H1 (cell line): ENCODE data around the gene RNF44. TPM values are rescaled to one million over a fixed set of nuclear protein-coding genes. Genes with fewer than 3 reads are reported as not detected.

Experiments
- CTCF ChIA-PET: fragments of 300-600 bp; sonication (Branson Sonifier 250); formaldehyde crosslinking; loops from one replicate; lab custom pipeline; 2021; ENCODE audit not compliant: partially characterized antibody; lab: Charles Lee
- POLR2A ChIA-PET: fragments of 300-600 bp; sonication (Branson Sonifier 250); formaldehyde crosslinking; loops from one replicate; lab custom pipeline; 2021; ENCODE audit warnings: inconsistent platforms; ENCODE audit not compliant: partially characterized antibody; lab: Charles Lee
- DNase-seq, 2 experiments: peaks; one replicate each; pipeline versions ENCODE4 v3.0.0 to v3.0.0-alpha.2; 2010 to 2022; ENCODE audit warnings: low spot score in 2 of 2, low read depth in 1 of 2, mixed read lengths in 1 of 2
- FAIRE-seq: peaks from 2 replicates; lab custom pipeline; 2011; peaks lifted over from hg19 to GRCh38; lab: Jason Lieb, UNC
- H2AFZ ChIP-seq: 2 replicates; pipeline ENCODE4 v1.8.1; 2012; ENCODE audit warnings: low read length, inconsistent platforms
- H2AK5ac ChIP-seq: 2 replicates; pipeline ENCODE4 v1.6.1; 2013; ENCODE audit warnings: low read depth, low read length
- H2BK120ac ChIP-seq: replicated peaks from 2 replicates; pipeline ENCODE3; 2013; ENCODE audit warnings: low read depth, low read length, inconsistent platforms
- H2BK12ac ChIP-seq: 2 replicates; pipeline ENCODE4 v1.6.1; 2013; ENCODE audit warnings: low read depth, low read length
- H2BK15ac ChIP-seq: 2 replicates; pipeline ENCODE4 v1.6.1; 2013; ENCODE audit warnings: low read length
- H2BK20ac ChIP-seq: 2 replicates; pipeline ENCODE4 v1.6.1; 2013; ENCODE audit warnings: low read length
- H2BK5ac ChIP-seq: 2 replicates; pipeline ENCODE4 v1.6.1; 2013; ENCODE audit warnings: low read depth, low read length
- H3K14ac ChIP-seq: 2 replicates; pipeline ENCODE4 v1.6.1; 2013; ENCODE audit warnings: inconsistent platforms; ENCODE audit not compliant: insufficient read length
- H3K18ac ChIP-seq: 2 replicates; pipeline ENCODE4 v1.6.1; 2013; ENCODE audit warnings: low read length; ENCODE audit errors: extremely low read depth
- H3K23ac ChIP-seq: 2 replicates; pipeline ENCODE4 v1.6.1; 2013; ENCODE audit warnings: inconsistent platforms; ENCODE audit not compliant: insufficient read length
- H3K23me2 ChIP-seq: 2 replicates; pipeline ENCODE4 v1.6.1; 2013; ENCODE audit warnings: low read depth, low read length
- H3K27ac ChIP-seq: 2 replicates; pipeline ENCODE4 v1.6.1; 2011; ENCODE audit warnings: low read depth, low read length, inconsistent platforms
- H3K27me3 ChIP-seq, 4 experiments: replicated peaks in 1 of 4; 1 replicate in 1 of 4; 2 replicates in 3 of 4; pipeline versions ENCODE4 v1.6.1 to v1.8.1; 2011 to 2013; ENCODE audit warnings: low read length in 3 of 4, mild to moderate bottlenecking in 3 of 4, inconsistent platforms in 2 of 4, mixed read lengths in 2 of 4, moderate library complexity in 1 of 4; ENCODE audit not compliant: control insufficient read depth in 3 of 4, insufficient read depth in 3 of 4; ENCODE audit errors: extremely low read depth in 1 of 4
- H3K36me3 ChIP-seq, 4 experiments: 2 replicates each; pipeline versions ENCODE4 v1.6.1 to v1.8.1; 2011 to 2013; ENCODE audit warnings: mild to moderate bottlenecking in 4 of 4, low read length in 3 of 4, moderate library complexity in 2 of 4, control low read depth in 1 of 4, inconsistent platforms in 1 of 4; ENCODE audit not compliant: insufficient read depth in 4 of 4, control insufficient read depth in 2 of 4
- H3K4ac ChIP-seq: replicated peaks from 2 replicates; pipeline ENCODE3; 2013; ENCODE audit warnings: low read length, low read depth, mixed read lengths, inconsistent platforms; ENCODE audit not compliant: insufficient read length
- H3K4me1 ChIP-seq, 4 experiments: replicated peaks in 1 of 4; 1 replicate in 1 of 4; 2 replicates in 3 of 4; pipeline versions ENCODE4 v1.6.1 to v1.8.1; 2011 to 2013; ENCODE audit warnings: low read length in 3 of 4, inconsistent platforms in 2 of 4, mixed read lengths in 1 of 4; ENCODE audit not compliant: insufficient read depth in 4 of 4, control insufficient read depth in 3 of 4
- H3K4me2 ChIP-seq, 2 experiments: 2 replicates each; pipeline versions ENCODE4 v1.6.1 to v1.8.1; 2011 to 2013; ENCODE audit warnings: low read depth in 2 of 2, low read length in 2 of 2, control low read depth in 1 of 2, inconsistent platforms in 1 of 2, mild to moderate bottlenecking in 1 of 2; ENCODE audit not compliant: insufficient read depth in 1 of 2
- H3K4me3 ChIP-seq, 4 experiments: fragments of 200-600, 300-600 bp in 1 of 4; sonication (generic), shearing (Covaris generic), sonication (Bioruptor Twin) in 1 of 4; 2 replicates each; pipeline versions ENCODE4 v1.5.1 to v1.8.1; 2011 to 2016; ENCODE audit warnings: low read length in 4 of 4, low read depth in 3 of 4, control low read depth in 2 of 4, inconsistent platforms in 2 of 4, mild to moderate bottlenecking in 2 of 4, mixed read lengths in 1 of 4, moderate library complexity in 1 of 4; ENCODE audit not compliant: insufficient read depth in 2 of 4; ENCODE audit errors: extremely low read depth in 1 of 4
- H3K56ac ChIP-seq: replicated peaks from 2 replicates; pipeline ENCODE3; 2013; ENCODE audit warnings: low read depth, mild to moderate bottlenecking, mixed read lengths, low read length, inconsistent platforms; ENCODE audit not compliant: insufficient read length
- H3K79me1 ChIP-seq: 2 replicates; pipeline ENCODE4 v1.6.1; 2013; ENCODE audit warnings: low read depth, low read length, control low read depth
- H3K79me2 ChIP-seq, 2 experiments: 2 replicates each; pipeline versions ENCODE4 v1.6.1 to v1.8.1; 2012 to 2013; ENCODE audit warnings: low read length in 2 of 2, mild to moderate bottlenecking in 2 of 2, inconsistent platforms in 1 of 2; ENCODE audit not compliant: insufficient read depth in 2 of 2, control insufficient read depth in 1 of 2
- H3K9ac ChIP-seq, 4 experiments: replicated peaks in 1 of 4; 1 replicate in 1 of 4; 2 replicates in 3 of 4; pipeline versions ENCODE4 v1.6.1 to v1.8.1; 2011 to 2013; ENCODE audit warnings: low read depth in 3 of 4, low read length in 3 of 4, control low read depth in 2 of 4, mild to moderate bottlenecking in 2 of 4, moderate library complexity in 2 of 4, inconsistent platforms in 1 of 4; ENCODE audit errors: extremely low read depth in 1 of 4
- H3K9me3 ChIP-seq, 2 experiments: 2 replicates each; pipeline versions ENCODE4 v1.6.1 to v1.8.1; 2012 to 2013; ENCODE audit warnings: mild to moderate bottlenecking in 2 of 2, moderate library complexity in 2 of 2, control low read depth in 1 of 2, inconsistent platforms in 1 of 2, low read depth in 1 of 2, low read length in 1 of 2, mixed read lengths in 1 of 2; ENCODE audit not compliant: insufficient read depth in 2 of 2
- H4K20me1 ChIP-seq, 2 experiments: replicated peaks in 1 of 2; 2 replicates each; pipeline versions ENCODE3 to v1.8.1; 2011 to 2013; ENCODE audit warnings: inconsistent platforms in 2 of 2, low read length in 2 of 2, mild to moderate bottlenecking in 1 of 2; ENCODE audit not compliant: insufficient read depth in 2 of 2, control insufficient read depth in 1 of 2
- H4K5ac ChIP-seq: 2 replicates; pipeline ENCODE4 v1.6.1; 2013; ENCODE audit warnings: low read length, low read depth, mixed read lengths, inconsistent platforms; ENCODE audit not compliant: insufficient read length
- H4K8ac ChIP-seq: 2 replicates; pipeline ENCODE4 v1.8.0; 2013; ENCODE audit warnings: mild to moderate bottlenecking, moderate library complexity, low read length, inconsistent platforms; ENCODE audit not compliant: insufficient read depth; ENCODE audit errors: extremely low read depth
- H4K91ac ChIP-seq: replicated peaks from 2 replicates; pipeline ENCODE3; 2013; ENCODE audit warnings: low read length, mixed read lengths, inconsistent platforms; ENCODE audit not compliant: insufficient read length
- CHD2 ChIP-seq: IDR thresholded peaks from 2 replicates; pipeline ENCODE4 v1.6.1; 2012; ENCODE audit warnings: low read length, improper control_type of control experiment
- FOSL1 ChIP-seq: IDR thresholded peaks from 2 replicates; pipeline ENCODE4 v1.6.1; 2011; ENCODE audit warnings: mild to moderate bottlenecking, low read depth, low read length, moderate library complexity; ENCODE audit not compliant: insufficient read depth
- JUN ChIP-seq: IDR thresholded peaks from 2 replicates; pipeline ENCODE4 v1.6.1; 2011; ENCODE audit warnings: low read depth, mild to moderate bottlenecking, improper control_type of control experiment, low read length
- KDM5A ChIP-seq: fragments of 200-600 bp; IDR thresholded peaks from 2 replicates; pipeline ENCODE4 v1.7.1; 2012; ENCODE audit warnings: mild to moderate bottlenecking, low read length, inconsistent platforms, mixed read lengths
- POLR2A ChIP-seq, 2 experiments: IDR thresholded peaks; 1 replicate in 1 of 2; 2 replicates in 1 of 2; pipeline ENCODE4 v1.6.1; 2011; ENCODE audit warnings: low read depth in 2 of 2, low read length in 2 of 2, mild to moderate bottlenecking in 2 of 2; ENCODE audit errors: control extremely low read depth in 1 of 2
- SIRT6 ChIP-seq: IDR thresholded peaks from one replicate; pipeline ENCODE4 v1.7.1; 2012; ENCODE audit warnings: low read length, inconsistent platforms
- TAF1 ChIP-seq: IDR thresholded peaks from 2 replicates; pipeline ENCODE4 v1.6.1; 2011; ENCODE audit warnings: mild to moderate bottlenecking, low read depth, low read length
- WGBS, 2 experiments: shearing (Covaris generic) in 1 of 2; methylation state at CpG; one replicate each; pipeline versions ENCODE4 v1.1.6 to v1.1.7; 2013 to 2015; ENCODE audit warnings: low lambda C conversion rate in 2 of 2, mixed read lengths in 2 of 2, inconsistent platforms in 1 of 2, low coverage in 1 of 2, missing lambda C conversion rate in 1 of 2; ENCODE audit not compliant: insufficient replicate concordance in 2 of 2, insufficient coverage in 1 of 2, insufficient read length in 1 of 2; ENCODE audit errors: extremely low coverage in 1 of 2, missing lambda C conversion rate in 1 of 2; 5-methylcytosine and 5-hydroxymethylcytosine counted together
- polyA plus RNA-seq, 7 experiments: library from polyadenylated mRNA; depleted of rRNA in 3 of 7; stranded (reverse) in 5 of 7; unstranded in 2 of 7; fragments of >200 nt in 5 of 7; fragments of 200-250 nt in 2 of 7; gene quantifications; 1 replicate in 5 of 7; 2 replicates in 1 of 7; 4 replicates in 1 of 7; pipeline versions ENCODE4 v1.2.1 to v1.2.3, GENCODE V29; 2011 to 2013; ENCODE audit warnings: missing spikeins in 2 of 7, mixed read lengths in 2 of 7
- total RNA-seq: library from RNA; stranded (reverse); fragmentation: NEBNext Ultra II Directional; extraction: Animal tissue kit (Norgen Biotek cat#: 25700); gene quantifications from 2 replicates; pipeline ENCODE4 v1.2.1, GENCODE V29; 2021
- TF ChIP-seq, protein P1 (sequence below): IDR thresholded peaks from 2 replicates; pipeline ENCODE4 v1.6.1; 2011; ENCODE audit warnings: low read depth, mild to moderate bottlenecking, low read length; ENCODE audit not compliant: insufficient read depth

Gene RNF44
- total and polyA plus RNA-seq, 2 of the 8 experiments (the other 6 are each of a cell fraction or from before 2014, with no cell fraction given), result 54.7 to 164 TPM

GRCh38 chr5:176532795-176533194 lies 4.4 kb downstream of the RNF44 start:
- H3K23ac ChIP-seq, result no peak overlapping the region
- ChIA-PET POLR2A (interaction anchor here (0.9 to 26.0 kb wide), 5 partner anchors 4 to 43 kb away, joined by 4 to 458 read pairs (median 6); partner anchors contain the start of gene RNF44), CTCF (interaction anchor here (2.0 to 2.6 kb wide), 2 partner anchors 11 to 64 kb away, joined by 5 to 8 read pairs; no protein-coding TSS in a partner anchor)
- peaks cover 36 to 56% of the 10 kb centered on the region in 2 experiments for H3K79me2 ChIP-seq
- no peak overlapping the region for H2BK120ac ChIP-seq
- no peak overlapping the region for H2BK15ac ChIP-seq
- H3K79me1 ChIP-seq, result peaks cover 14% of the 10 kb centered on the region
- H3K18ac ChIP-seq, result no peak overlapping the region
- no peaks in the 10 kb centered on the region for H3K27me3 ChIP-seq
- no peak overlapping the region for H4K91ac ChIP-seq
- FAIRE-seq, result no peak
- H3K4me2 ChIP-seq, result no peak overlapping the region; a peak in 1 of 4 replicates
- peaks cover 33 to 46% of the 10 kb centered on the region in 2 experiments for H4K20me1 ChIP-seq
- H3K23me2 ChIP-seq, result peaks cover 10% of the 10 kb centered on the region
- H3K9me3 ChIP-seq, result no peaks in the 10 kb centered on the region
- no peak overlapping the region for H3K4ac ChIP-seq
- no peak overlapping the region; a peak in 1 of 7 replicates for H3K9ac ChIP-seq
- WGBS, 2 experiments, result 95% methylated on average over 9 of the region's 9 CpGs; no CpG with 5 or more reads in 1 of the 2 experiments
- H2BK20ac ChIP-seq, result no peak overlapping the region
- H4K5ac ChIP-seq, result no peak overlapping the region
- H2AK5ac ChIP-seq, result no peak overlapping the region
- peak overlapping the region; percentile 52; the same call in 1 of the 2 replicates for H2BK5ac ChIP-seq
- H3K56ac ChIP-seq, result no peak overlapping the region
- TF ChIP-seq TAF1 (no peak), FOSL1 (no peak), SIRT6 (no peak), KDM5A (no peak), POLR2A (IDR thresholded peaks at IDR 0.05; ENCODE audit: control extremely low read depth in 1 of 2, low read depth in 2 of 2, low read length in 2 of 2) (0 out of 3 replicates have a peak, but pooled peaks of 1 of the 2 experiments have one; percentile 13), JUN (no peak), CHD2 (no peak)
- TF ChIP-seq, protein P1, sequence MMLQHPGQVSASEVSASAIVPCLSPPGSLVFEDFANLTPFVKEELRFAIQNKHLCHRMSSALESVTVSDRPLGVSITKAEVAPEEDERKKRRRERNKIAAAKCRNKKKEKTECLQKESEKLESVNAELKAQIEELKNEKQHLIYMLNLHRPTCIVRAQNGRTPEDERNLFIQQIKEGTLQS, result no peak
- no peak overlapping the region for H3K4me3 ChIP-seq
- H3K36me3 ChIP-seq, result peaks cover 34 to 59% (median 43%) of the 10 kb centered on the region in 4 experiments
- peaks cover 4 to 20% (median 18%) of the 10 kb centered on the region in 4 experiments for H3K4me1 ChIP-seq
- no peak overlapping the region for H2BK12ac ChIP-seq
- no peak for DNase-seq
- H2AFZ ChIP-seq, result no peak overlapping the region
- H4K8ac ChIP-seq, result peak overlapping the region; percentile 7; the same call in 1 of the 2 replicates
- H3K14ac ChIP-seq, result no peak overlapping the region
- H3K27ac ChIP-seq, result peak overlapping the region; percentile 54; the same call in 1 of the 2 replicates
